DND-41 (cell line): ENCODE data around the gene PDLIM5.
"Not testable (repeated sequence)": the region's sequence is repeated elsewhere in the genome, so short reads cannot be mapped to it uniquely, and the experiment has no call there.

Experiments used
- ATAC-seq: fragments of 200-7000 bp; cut with Tn5 transposase; 3 replicates; pipeline ENCODE4 v1.9.1; 2021; ENCODE audit warnings: low read depth; ENCODE audit not compliant: insufficient read depth
- DNase-seq: peaks from one replicate; pipeline ENCODE4 v3.0.0-alpha.2; 2020
- H2AFZ ChIP-seq: 2 replicates; pipeline ENCODE4 v1.6.0; 2012; ENCODE audit warnings: low read depth, low read length
- H3K27ac ChIP-seq: 2 replicates; pipeline ENCODE4 v1.5.1; 2012; ENCODE audit warnings: low read length, inconsistent platforms
- H3K27me3 ChIP-seq: fragments of 200-600 bp; sonication (generic); 2 replicates; pipeline ENCODE4 v1.6.0; 2012; ENCODE audit warnings: low read length, mild to moderate bottlenecking, inconsistent platforms; ENCODE audit not compliant: insufficient read depth, poor library complexity
- H3K36me3 ChIP-seq: 2 replicates; pipeline ENCODE4 v1.5.1; 2012; ENCODE audit warnings: low read length, inconsistent platforms; ENCODE audit not compliant: insufficient read depth
- H3K4me1 ChIP-seq: 2 replicates; pipeline ENCODE4 v1.5.1; 2012; ENCODE audit warnings: mild to moderate bottlenecking, low read length; ENCODE audit not compliant: insufficient read depth
- H3K4me2 ChIP-seq: 2 replicates; pipeline ENCODE4 v1.6.0; 2012; ENCODE audit warnings: mild to moderate bottlenecking, moderate library complexity, low read length, inconsistent platforms; ENCODE audit not compliant: insufficient read depth
- H3K4me3 ChIP-seq, 2 experiments: fragments of 200-600 bp in 1 of 2; shearing (Covaris generic) in 1 of 2; 2 replicates each; pipeline ENCODE4 v1.5.1; 2012 to 2016; ENCODE audit warnings: inconsistent platforms in 2 of 2, low read length in 2 of 2, mild to moderate bottlenecking in 2 of 2, low read depth in 1 of 2, moderate library complexity in 1 of 2
- H3K79me2 ChIP-seq: 2 replicates; pipeline ENCODE4 v1.6.0; 2012; ENCODE audit warnings: low read length, inconsistent platforms; ENCODE audit not compliant: insufficient read depth
- H3K9ac ChIP-seq: 2 replicates; pipeline ENCODE4 v1.6.0; 2012; ENCODE audit warnings: low read depth, mild to moderate bottlenecking, inconsistent platforms, low read length, moderate library complexity
- H3K9me3 ChIP-seq: 2 replicates; pipeline ENCODE4 v1.5.1; 2012; ENCODE audit warnings: low read length, moderate library complexity, mild to moderate bottlenecking, inconsistent platforms; ENCODE audit not compliant: insufficient read depth, severe bottlenecking
- H4K20me1 ChIP-seq: 2 replicates; pipeline ENCODE4 v1.6.0; 2012; ENCODE audit warnings: low read length; ENCODE audit not compliant: insufficient read depth
- EZH2 ChIP-seq: IDR thresholded peaks from 3 replicates; pipeline ENCODE4 v1.6.1; 2012; ENCODE audit warnings: borderline replicate concordance, low read depth, mild to moderate bottlenecking, moderate library complexity, low read length, inconsistent platforms; ENCODE audit not compliant: severe bottlenecking
- TF ChIP-seq, protein P1 (sequence below): IDR thresholded peaks from 2 replicates; pipeline ENCODE4 v1.5.1; 2012; ENCODE audit warnings: borderline replicate concordance, low read length, moderate library complexity, mild to moderate bottlenecking; ENCODE audit not compliant: poor library complexity, severe bottlenecking; ENCODE audit errors: extremely low read depth

PDLIM5 gene

DNA sequence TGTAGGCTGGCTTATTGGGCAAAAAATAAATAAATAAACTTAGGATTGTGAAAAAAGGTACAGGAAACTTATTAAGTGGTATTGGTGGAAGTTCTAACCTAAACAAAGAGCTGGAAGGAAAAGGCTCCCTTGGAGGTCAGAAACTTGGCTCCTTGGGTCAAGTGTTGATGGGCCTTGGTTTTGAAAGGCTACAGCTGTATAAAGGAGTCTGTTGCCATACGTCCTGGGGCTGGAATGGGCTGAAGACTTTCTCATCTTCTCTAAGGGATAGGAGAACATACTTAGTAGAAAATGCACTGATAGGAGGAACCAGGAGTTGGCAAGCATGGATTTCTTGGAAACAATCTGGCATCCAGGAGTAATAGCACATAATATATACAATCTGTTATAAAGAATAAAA is 56.6 kb downstream of the PDLIM5 start:
- Histone ChIP-seq H3K4me1 (no peaks in the 10 kb centered on the region), H4K20me1 (no peaks in the 10 kb centered on the region), H2AFZ (no peak overlapping the region), H3K9ac (no peak overlapping the region), H3K79me2 (no peaks in the 10 kb centered on the region), H3K9me3 (no peaks in the 10 kb centered on the region), H3K27me3 (no peaks in the 10 kb centered on the region), H3K4me3 (no peak overlapping the region), H3K27ac (no peak overlapping the region), H3K4me2 (no peak overlapping the region), H3K36me3 (no peaks in the 10 kb centered on the region)
- TF ChIP-seq, protein P1, sequence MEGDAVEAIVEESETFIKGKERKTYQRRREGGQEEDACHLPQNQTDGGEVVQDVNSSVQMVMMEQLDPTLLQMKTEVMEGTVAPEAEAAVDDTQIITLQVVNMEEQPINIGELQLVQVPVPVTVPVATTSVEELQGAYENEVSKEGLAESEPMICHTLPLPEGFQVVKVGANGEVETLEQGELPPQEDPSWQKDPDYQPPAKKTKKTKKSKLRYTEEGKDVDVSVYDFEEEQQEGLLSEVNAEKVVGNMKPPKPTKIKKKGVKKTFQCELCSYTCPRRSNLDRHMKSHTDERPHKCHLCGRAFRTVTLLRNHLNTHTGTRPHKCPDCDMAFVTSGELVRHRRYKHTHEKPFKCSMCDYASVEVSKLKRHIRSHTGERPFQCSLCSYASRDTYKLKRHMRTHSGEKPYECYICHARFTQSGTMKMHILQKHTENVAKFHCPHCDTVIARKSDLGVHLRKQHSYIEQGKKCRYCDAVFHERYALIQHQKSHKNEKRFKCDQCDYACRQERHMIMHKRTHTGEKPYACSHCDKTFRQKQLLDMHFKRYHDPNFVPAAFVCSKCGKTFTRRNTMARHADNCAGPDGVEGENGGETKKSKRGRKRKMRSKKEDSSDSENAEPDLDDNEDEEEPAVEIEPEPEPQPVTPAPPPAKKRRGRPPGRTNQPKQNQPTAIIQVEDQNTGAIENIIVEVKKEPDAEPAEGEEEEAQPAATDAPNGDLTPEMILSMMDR = no peak
- no peak for DNase-seq
- ATAC-seq = no peak

DNA sequence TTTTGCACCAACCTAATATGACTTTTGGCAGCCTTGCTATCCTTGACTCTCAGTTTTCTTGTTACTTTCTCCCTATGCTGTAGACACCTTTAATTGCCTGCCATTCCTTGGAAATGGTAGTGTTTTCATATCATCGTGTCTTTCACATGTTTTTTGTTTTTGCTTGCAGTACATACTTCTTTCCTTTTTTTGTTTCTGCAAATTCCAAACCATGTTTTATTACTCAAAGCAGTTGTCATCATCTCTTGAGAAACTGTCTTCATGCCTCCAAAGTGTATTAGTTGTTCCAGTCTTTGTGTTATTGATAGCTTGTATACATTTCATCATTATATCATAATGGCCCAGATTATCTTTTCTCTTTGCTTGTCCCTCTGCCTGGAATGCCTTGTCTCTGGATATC is 57.1 kb downstream of the PDLIM5 start:
- no peak for TF ChIP-seq EZH2
- TF ChIP-seq, protein P1 = no peak
- Histone ChIP-seq H3K4me3 (no peak overlapping the region), H3K27ac (no peak overlapping the region), H3K4me2 (no peak overlapping the region), H3K9me3 (no peaks in the 10 kb centered on the region), H3K4me1 (no peaks in the 10 kb centered on the region), H2AFZ (no peak overlapping the region), H3K79me2 (no peaks in the 10 kb centered on the region), H3K27me3 (no peaks in the 10 kb centered on the region), H3K36me3 (no peaks in the 10 kb centered on the region), H4K20me1 (no peaks in the 10 kb centered on the region), H3K9ac (no peak overlapping the region)
- DNase-seq (no peak), ATAC-seq (no peak)

DNA sequence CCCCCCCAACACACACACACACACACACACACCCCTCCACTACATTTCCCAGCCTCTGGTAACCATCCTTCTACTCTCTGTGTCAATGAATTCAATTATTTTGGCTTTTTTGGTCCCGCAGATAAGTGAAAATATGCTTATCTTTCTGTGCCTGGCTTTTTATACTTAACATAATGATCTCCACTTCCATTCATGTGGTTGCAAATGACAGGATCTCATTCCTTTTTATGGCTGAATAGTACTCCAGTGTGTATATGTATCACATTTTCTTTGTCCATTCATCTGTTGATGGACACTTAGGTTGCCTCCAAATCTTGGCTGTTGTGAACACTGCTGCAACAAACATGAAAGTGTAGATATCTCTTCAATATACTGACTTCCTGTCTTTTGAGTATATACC is 59.8 kb downstream of the PDLIM5 start:
- Histone ChIP-seq H3K4me1 (no peaks in the 10 kb centered on the region), H2AFZ (no peak overlapping the region), H3K9ac (no peak overlapping the region), H4K20me1 (no peaks in the 10 kb centered on the region), H3K4me2 (no peak overlapping the region), H3K79me2 (no peaks in the 10 kb centered on the region), H3K4me3 (no peak overlapping the region), H3K27ac (no peak overlapping the region), H3K9me3 (no peaks in the 10 kb centered on the region), H3K36me3 (no peaks in the 10 kb centered on the region), H3K27me3 (no peaks in the 10 kb centered on the region)
- TF ChIP-seq EZH2 = no peak
- TF ChIP-seq, protein P1 = no peak
- DNase-seq = no peak
- ATAC-seq = no peak

DNA sequence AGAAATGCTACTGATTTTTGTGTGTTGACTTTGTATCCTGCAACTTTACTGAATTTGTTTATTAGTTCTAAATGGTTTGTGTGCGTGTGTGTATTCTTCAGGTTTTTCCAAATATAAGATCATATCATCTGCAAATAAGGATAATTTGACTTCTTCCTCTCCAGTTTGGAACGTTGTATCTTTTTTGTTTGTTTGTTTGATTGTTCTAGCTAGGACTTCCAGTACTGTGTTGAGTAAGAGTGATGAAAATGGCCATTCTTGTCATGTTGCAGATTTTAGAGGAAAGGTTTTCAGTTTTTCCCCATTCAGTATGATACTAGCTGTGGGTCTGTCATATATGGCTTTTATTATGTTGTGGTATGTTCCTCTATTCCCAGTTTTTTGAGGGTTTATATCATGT is 61.8 kb downstream of the PDLIM5 start:
- H3K4me3 ChIP-seq, H2AFZ ChIP-seq, H3K79me2 ChIP-seq, H3K27ac ChIP-seq, H4K20me1 ChIP-seq, H3K9me3 ChIP-seq, H3K4me1 ChIP-seq, ATAC-seq, H3K9ac ChIP-seq, H3K36me3 ChIP-seq, DNase-seq, H3K4me2 ChIP-seq, H3K27me3 ChIP-seq: not testable (repeated sequence)
